ENCODE measurements around the gene FKBP2.
A peak's percentile ranks its signal among the peaks of the same experiment; 100 is the strongest.

Gene FKBP2

DNA sequence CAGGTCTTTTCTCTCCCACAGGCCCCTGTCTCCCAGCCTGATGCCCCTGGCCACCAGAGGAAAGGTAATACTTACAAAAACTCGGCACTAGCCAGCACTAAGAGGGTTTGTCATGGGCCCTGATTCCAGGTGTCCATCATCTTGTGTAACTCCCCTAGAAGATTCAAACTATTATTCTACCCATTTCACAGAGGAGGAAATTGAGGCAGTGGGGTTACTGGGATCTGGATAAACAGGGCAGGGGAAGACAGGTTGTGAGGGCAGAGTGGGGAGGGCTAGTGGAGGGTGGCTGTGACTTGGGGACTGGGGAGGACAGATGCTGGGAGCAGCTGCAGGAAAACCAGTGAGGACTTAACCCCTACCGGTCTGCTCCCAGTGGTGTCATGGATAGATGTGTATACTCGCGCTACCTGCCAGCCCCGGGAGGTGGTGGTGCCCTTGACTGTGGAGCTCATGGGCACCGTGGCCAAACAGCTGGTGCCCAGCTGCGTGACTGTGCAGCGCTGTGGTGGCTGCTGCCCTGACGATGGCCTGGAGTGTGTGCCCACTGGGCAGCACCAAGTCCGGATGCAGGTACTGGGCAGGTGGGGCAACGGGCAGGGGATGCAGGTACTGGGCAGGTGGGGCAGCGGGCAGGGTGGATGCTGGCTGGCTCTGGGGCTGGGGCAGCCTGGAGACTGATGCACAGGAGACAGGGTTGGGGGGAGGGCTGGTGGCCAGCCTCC lies 5.3 kb upstream of the FKBP2 start:
- Histone ChIP-seq H3K36me3 (ENCODE audit: control insufficient read depth, insufficient read depth, low read length) (peaks cover 19% of the 10 kb centered on the region), H3K4me1 (ENCODE audit: control insufficient read depth, insufficient read depth, low read length) (peaks cover 15% of the 10 kb centered on the region), H3K9ac (ENCODE audit: low read length) (peak overlapping the region; percentile 17), H3K9me3 (ENCODE audit: control insufficient read depth, insufficient read depth, low read depth, low read length) (no peaks in the 10 kb centered on the region), H3K27ac (ENCODE audit: low read depth, low read length) (no peak overlapping the region), H3K4me3 (ENCODE audit: low read depth, low read length) (peak overlapping the region; percentile 82), H3K27me3 (ENCODE audit: control insufficient read depth, insufficient read depth, low read length) (peaks cover 3% of the 10 kb centered on the region; the same call in 1 of the 2 replicates)

DNA sequence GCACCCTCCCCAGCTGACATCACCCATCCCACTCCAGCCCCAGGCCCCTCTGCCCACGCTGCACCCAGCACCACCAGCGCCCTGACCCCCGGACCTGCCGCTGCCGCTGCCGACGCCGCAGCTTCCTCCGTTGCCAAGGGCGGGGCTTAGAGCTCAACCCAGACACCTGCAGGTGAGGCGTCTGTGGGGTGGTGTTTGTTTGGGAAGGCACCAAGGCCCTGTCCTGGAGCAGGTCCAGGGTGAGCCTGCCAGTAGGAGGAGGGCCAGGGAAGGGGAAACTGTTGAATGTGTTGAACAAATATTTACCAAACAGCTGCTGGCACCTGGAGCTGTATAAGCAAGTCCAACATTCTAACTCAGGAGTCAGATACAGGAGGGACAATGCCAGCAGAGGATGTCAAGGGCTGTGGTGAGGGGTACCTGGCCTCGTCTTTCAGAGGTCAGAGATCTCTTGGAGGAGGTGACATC lies 3.4 kb upstream of the FKBP2 start:
- H3K4me1 ChIP-seq (ENCODE audit: control insufficient read depth, insufficient read depth, low read length) = peaks cover 16% of the 10 kb centered on the region

DNA sequence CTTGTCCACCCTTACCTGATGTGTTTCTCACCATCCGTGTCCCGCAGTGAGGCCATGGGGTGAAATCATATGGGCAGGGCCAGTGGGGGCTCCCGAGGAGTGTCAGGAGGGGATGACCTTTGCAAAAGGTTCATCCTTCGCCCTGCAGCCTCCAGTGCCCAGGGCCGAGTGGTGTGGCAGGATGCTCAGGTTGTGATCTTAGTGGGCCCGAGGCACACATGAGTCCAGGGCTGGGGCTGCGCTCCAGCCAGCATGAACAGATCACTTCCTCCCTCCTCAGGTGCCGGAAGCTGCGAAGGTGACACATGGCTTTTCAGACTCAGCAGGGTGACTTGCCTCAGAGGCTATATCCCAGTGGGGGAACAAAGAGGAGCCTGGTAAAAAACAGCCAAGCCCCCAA lies 2.8 kb upstream of the FKBP2 start:
- no peak overlapping the region for H3K27ac ChIP-seq (ENCODE audit: low read depth, low read length)
- no peak overlapping the region for H3K4me3 ChIP-seq (ENCODE audit: low read depth, low read length)
- H3K36me3 ChIP-seq (ENCODE audit: control insufficient read depth, insufficient read depth, low read length) = peaks cover 21% of the 10 kb centered on the region
- peaks cover 20% of the 10 kb centered on the region for H3K4me1 ChIP-seq (ENCODE audit: control insufficient read depth, insufficient read depth, low read length)
- H3K9me3 ChIP-seq (ENCODE audit: control insufficient read depth, insufficient read depth, low read depth, low read length) = no peaks in the 10 kb centered on the region
- no peaks in the 10 kb centered on the region for H3K27me3 ChIP-seq (ENCODE audit: control insufficient read depth, insufficient read depth, low read length)
- H3K9ac ChIP-seq (ENCODE audit: low read length) = no peak overlapping the region

More for the DNA sequence above, 3.4 kb upstream of the FKBP2 start:
- H3K27ac ChIP-seq (ENCODE audit: low read depth, low read length) = no peak overlapping the region
- H3K9ac ChIP-seq (ENCODE audit: low read length) = no peak overlapping the region
- no peaks in the 10 kb centered on the region for H3K9me3 ChIP-seq (ENCODE audit: control insufficient read depth, insufficient read depth, low read depth, low read length)
- H3K27me3 ChIP-seq (ENCODE audit: control insufficient read depth, insufficient read depth, low read length) = peaks cover 3% of the 10 kb centered on the region; the same call in 1 of the 2 replicates
- H3K36me3 ChIP-seq (ENCODE audit: control insufficient read depth, insufficient read depth, low read length) = peaks cover 19% of the 10 kb centered on the region
- H3K4me3 ChIP-seq (ENCODE audit: low read depth, low read length) = no peak overlapping the region

DNA sequence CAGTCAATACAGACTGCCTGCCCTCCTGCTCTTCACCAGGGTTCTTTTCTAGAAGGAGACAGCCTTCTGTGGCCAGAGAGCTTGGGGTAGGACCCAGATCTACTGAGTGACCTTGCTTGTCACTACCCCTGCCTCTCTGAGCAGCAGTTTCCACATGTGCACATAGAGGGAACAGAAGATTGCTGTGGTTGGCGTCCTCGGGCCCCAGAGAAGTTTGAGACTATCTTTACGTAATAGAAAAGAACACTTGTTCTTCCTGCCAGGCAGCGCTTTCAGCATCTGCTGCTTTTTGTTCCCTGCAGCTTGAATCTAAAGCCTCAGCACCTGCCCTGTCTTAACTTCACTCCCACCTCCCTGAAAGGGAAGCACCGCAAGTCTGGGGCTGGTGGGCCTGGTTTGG lies 1.9 kb upstream of the FKBP2 start:
- Histone ChIP-seq H3K9ac (ENCODE audit: low read length) (no peak overlapping the region), H3K4me3 (ENCODE audit: low read depth, low read length) (no peak overlapping the region), H3K27me3 (ENCODE audit: control insufficient read depth, insufficient read depth, low read length) (no peaks in the 10 kb centered on the region), H3K36me3 (ENCODE audit: control insufficient read depth, insufficient read depth, low read length) (peaks cover 30% of the 10 kb centered on the region), H3K27ac (ENCODE audit: low read depth, low read length) (no peak overlapping the region), H3K9me3 (ENCODE audit: control insufficient read depth, insufficient read depth, low read depth, low read length) (no peaks in the 10 kb centered on the region), H3K4me1 (ENCODE audit: control insufficient read depth, insufficient read depth, low read length) (peaks cover 18% of the 10 kb centered on the region)

- H3K4me3 ChIP-seq (ENCODE audit: low read depth, low read length) = peak overlapping the region; percentile 95
- no peaks in the 10 kb centered on the region for H3K27me3 ChIP-seq (ENCODE audit: control insufficient read depth, insufficient read depth, low read length)
- H3K36me3 ChIP-seq (ENCODE audit: control insufficient read depth, insufficient read depth, low read length) = peaks cover 34% of the 10 kb centered on the region
- H3K27ac ChIP-seq (ENCODE audit: low read depth, low read length) = peak overlapping the region; percentile 95
- H3K9me3 ChIP-seq (ENCODE audit: control insufficient read depth, insufficient read depth, low read depth, low read length) = no peaks in the 10 kb centered on the region
- H3K9ac ChIP-seq (ENCODE audit: low read length) = peak overlapping the region; percentile 92
- H3K4me1 ChIP-seq (ENCODE audit: control insufficient read depth, insufficient read depth, low read length) = peaks cover 18% of the 10 kb centered on the region
Observed at GRCh38 chr11:64239662-64240434, 1.0 kb upstream of the FKBP2 start.

DNA sequence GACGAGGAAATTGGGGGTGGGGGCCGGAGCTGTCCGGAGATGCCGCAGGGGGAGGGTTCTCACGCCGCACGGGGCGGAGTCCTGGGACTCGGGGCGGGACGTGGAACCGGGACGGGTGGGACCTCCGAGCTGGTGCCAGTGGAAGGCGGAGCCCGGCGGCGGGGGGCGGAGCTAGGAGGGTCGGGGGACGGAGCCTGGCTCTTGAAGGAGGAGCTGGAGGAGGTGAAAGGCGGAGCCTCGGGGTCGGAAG lies 271 bp downstream of the FKBP2 start:
- H3K36me3 ChIP-seq (ENCODE audit: control insufficient read depth, insufficient read depth, low read length) = peaks cover 37% of the 10 kb centered on the region
- H3K4me1 ChIP-seq (ENCODE audit: control insufficient read depth, insufficient read depth, low read length) = peaks cover 23% of the 10 kb centered on the region
- no peaks in the 10 kb centered on the region for H3K27me3 ChIP-seq (ENCODE audit: control insufficient read depth, insufficient read depth, low read length)
- peak overlapping the region; percentile 95 for H3K27ac ChIP-seq (ENCODE audit: low read depth, low read length)
- peak overlapping the region; percentile 95 for H3K4me3 ChIP-seq (ENCODE audit: low read depth, low read length)
- peak overlapping the region; percentile 92 for H3K9ac ChIP-seq (ENCODE audit: low read length)
- no peaks in the 10 kb centered on the region for H3K9me3 ChIP-seq (ENCODE audit: control insufficient read depth, insufficient read depth, low read depth, low read length)

DNA sequence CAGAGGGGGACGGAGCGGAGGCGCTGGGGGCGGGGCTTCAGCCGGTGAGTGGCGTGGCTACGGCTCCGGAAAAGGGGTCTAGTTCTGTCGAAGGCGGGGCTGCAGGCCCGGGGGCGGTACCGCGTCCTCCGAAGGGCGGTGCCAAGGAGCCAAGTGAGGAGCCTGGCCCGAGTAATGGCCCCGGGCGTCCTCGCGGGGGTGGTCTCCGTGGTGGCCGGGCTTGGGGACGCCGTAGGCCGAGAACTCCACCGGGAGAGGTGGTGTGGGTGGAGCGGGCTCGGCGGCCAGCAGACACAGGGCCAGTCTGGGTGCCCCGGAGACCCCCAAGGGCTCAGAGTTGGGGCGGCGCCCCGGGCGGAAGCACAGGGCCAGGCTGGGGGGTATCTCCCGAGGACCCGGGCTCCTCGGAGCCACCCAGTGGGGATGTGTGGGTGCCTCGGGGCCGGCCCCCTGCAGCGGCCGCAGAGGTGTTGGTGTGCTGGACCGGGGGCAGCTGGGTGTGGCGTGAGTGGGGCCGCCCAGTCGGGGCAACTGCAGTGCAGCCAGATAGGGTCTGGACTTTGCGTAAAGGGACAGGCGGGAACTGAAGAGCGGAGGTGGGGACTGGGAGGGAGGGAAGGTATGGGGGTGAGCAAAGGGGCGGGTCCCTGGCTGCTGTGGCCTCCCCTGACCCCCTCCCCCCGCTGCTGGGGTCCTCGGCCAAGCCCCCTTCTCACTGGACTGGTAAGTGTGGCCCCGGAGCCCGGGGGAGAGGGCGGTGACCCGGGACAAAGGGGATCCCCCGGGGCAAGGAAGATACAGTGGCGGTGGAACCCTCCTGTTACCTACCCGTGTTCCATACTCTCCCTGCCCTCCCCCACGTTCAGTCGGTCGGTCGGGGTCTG lies 838 bp downstream of the FKBP2 start:
- peak overlapping the region; percentile 60; the same call in 1 of the 2 replicates for H3K27ac ChIP-seq (ENCODE audit: low read depth, low read length)
- peaks cover 37% of the 10 kb centered on the region for H3K36me3 ChIP-seq (ENCODE audit: control insufficient read depth, insufficient read depth, low read length)
- no peaks in the 10 kb centered on the region for H3K27me3 ChIP-seq (ENCODE audit: control insufficient read depth, insufficient read depth, low read length)
- H3K9ac ChIP-seq (ENCODE audit: low read length) = peak overlapping the region; percentile 82
- H3K9me3 ChIP-seq (ENCODE audit: control insufficient read depth, insufficient read depth, low read depth, low read length) = no peaks in the 10 kb centered on the region
- peaks cover 23% of the 10 kb centered on the region for H3K4me1 ChIP-seq (ENCODE audit: control insufficient read depth, insufficient read depth, low read length)
- H3K4me3 ChIP-seq (ENCODE audit: low read depth, low read length) = peak overlapping the region; percentile 95

- no peak overlapping the region for H3K9ac ChIP-seq (ENCODE audit: low read length)
- no peaks in the 10 kb centered on the region for H3K27me3 ChIP-seq (ENCODE audit: control insufficient read depth, insufficient read depth, low read length)
- peaks cover 27% of the 10 kb centered on the region for H3K36me3 ChIP-seq (ENCODE audit: control insufficient read depth, insufficient read depth, low read length)
- H3K4me3 ChIP-seq (ENCODE audit: low read depth, low read length) = no peak overlapping the region
- H3K9me3 ChIP-seq (ENCODE audit: control insufficient read depth, insufficient read depth, low read depth, low read length) = no peaks in the 10 kb centered on the region
- H3K4me1 ChIP-seq (ENCODE audit: control insufficient read depth, insufficient read depth, low read length) = peaks cover 32% of the 10 kb centered on the region
- H3K27ac ChIP-seq (ENCODE audit: low read depth, low read length) = no peak overlapping the region
Observed at GRCh38 chr11:64243236-64243854, 2.5 kb downstream of the FKBP2 start.

GRCh38 chr11:64244107-64244506 lies 3.2 kb downstream of the FKBP2 start:
- peaks cover 39% of the 10 kb centered on the region for H3K4me1 ChIP-seq (ENCODE audit: control insufficient read depth, insufficient read depth, low read length)
- no peaks in the 10 kb centered on the region for H3K9me3 ChIP-seq (ENCODE audit: control insufficient read depth, insufficient read depth, low read depth, low read length)
- no peak overlapping the region for H3K9ac ChIP-seq (ENCODE audit: low read length)
- H3K27ac ChIP-seq (ENCODE audit: low read depth, low read length) = no peak overlapping the region
- H3K4me3 ChIP-seq (ENCODE audit: low read depth, low read length) = no peak overlapping the region
- H3K27me3 ChIP-seq (ENCODE audit: control insufficient read depth, insufficient read depth, low read length) = no peaks in the 10 kb centered on the region
- H3K36me3 ChIP-seq (ENCODE audit: control insufficient read depth, insufficient read depth, low read length) = peaks cover 19% of the 10 kb centered on the region

DNA sequence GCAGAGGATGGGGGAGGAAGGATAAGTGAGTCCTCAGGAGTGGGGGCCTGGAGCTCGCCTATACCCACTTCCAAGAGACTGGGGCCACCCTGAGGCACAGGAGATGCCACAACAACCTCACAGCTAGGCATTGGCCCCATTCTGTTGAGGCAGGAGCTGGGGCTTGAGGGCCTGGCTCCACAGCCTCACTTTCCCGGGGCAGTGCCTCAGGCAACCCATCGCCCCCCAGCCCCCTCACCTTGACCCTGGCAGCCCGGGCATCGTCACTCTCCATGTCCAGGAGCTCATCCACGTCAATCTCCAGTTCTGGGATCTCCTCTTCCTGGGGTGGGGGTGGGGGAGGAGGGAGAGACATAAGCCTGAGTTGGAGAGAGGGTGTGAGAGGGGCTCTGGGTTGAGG lies 4.1 kb downstream of the FKBP2 start:
- Histone ChIP-seq H3K36me3 (ENCODE audit: control insufficient read depth, insufficient read depth, low read length) (peaks cover 19% of the 10 kb centered on the region), H3K27me3 (ENCODE audit: control insufficient read depth, insufficient read depth, low read length) (no peaks in the 10 kb centered on the region), H3K9me3 (ENCODE audit: control insufficient read depth, insufficient read depth, low read depth, low read length) (no peaks in the 10 kb centered on the region), H3K4me1 (ENCODE audit: control insufficient read depth, insufficient read depth, low read length) (peaks cover 44% of the 10 kb centered on the region), H3K4me3 (ENCODE audit: low read depth, low read length) (peak overlapping the region; percentile 81), H3K9ac (ENCODE audit: low read length) (no peak overlapping the region), H3K27ac (ENCODE audit: low read depth, low read length) (no peak overlapping the region; the same call in 1 of the 2 replicates)

Data from HUES6 (cell line).